HepG2 (cell line): Measurements from ENCODE around the gene SLC25A25. TPM values are rescaled to one million over a fixed set of nuclear protein-coding genes. Genes with fewer than 3 reads are reported as not detected.
A peak's percentile ranks its signal among the peaks of the same experiment; 100 is the strongest.

Experiments used
- CEBPB ChIP-seq: IDR thresholded peaks from 2 replicates; pipeline ENCODE4 v1.6.1; 2011; ENCODE audit warnings: low read depth, low read length, improper control_type of control experiment, borderline replicate concordance
- FOSL1 ChIP-seq: sonication (generic); formaldehyde crosslinking; IDR thresholded peaks from 2 replicates; pipeline ENCODE4 v1.9.0; 2021; ENCODE audit warnings: missing genetic modification reagents, borderline replicate concordance
- HOXA9 ChIP-seq: sonication (generic); formaldehyde crosslinking; IDR thresholded peaks from 2 replicates; pipeline ENCODE4 v1.8.1; 2022; ENCODE audit warnings: missing genetic modification reagents, mild to moderate bottlenecking, moderate library complexity, borderline replicate concordance
- NR2C2 ChIP-seq: sonication (generic); formaldehyde crosslinking; IDR thresholded peaks from 2 replicates; pipeline ENCODE4 v1.4.0; 2020; ENCODE audit warnings: missing genetic modification reagents, mild to moderate bottlenecking, moderate library complexity, borderline replicate concordance
- POLR2A ChIP-seq, 2 experiments: IDR thresholded peaks; 2 replicates each; pipeline ENCODE4 v1.6.1; 2011; ENCODE audit warnings: low read depth in 2 of 2, low read length in 2 of 2, mild to moderate bottlenecking in 1 of 2, moderate library complexity in 1 of 2; ENCODE audit not compliant: insufficient read depth in 1 of 2
- POLR2G ChIP-seq: fragments of 200-400 bp; formaldehyde crosslinking; IDR thresholded peaks from 2 replicates; pipeline ENCODE4 v1.6.1; 2018; ENCODE audit warnings: mild to moderate bottlenecking, low read depth, low read length, moderate library complexity
- PPARG ChIP-seq: conservative IDR thresholded peaks from 2 replicates; pipeline ENCODE4 v1.6.1; 2016; ENCODE audit warnings: missing biosample characterization, missing genetic modification reagents
- ZC3H13 ChIP-seq: sonication (generic); formaldehyde crosslinking; IDR thresholded peaks from 2 replicates; pipeline ENCODE4 v1.8.1; 2023; ENCODE audit warnings: mild to moderate bottlenecking, missing genetic modification reagents, moderate library complexity
- ZKSCAN1 ChIP-seq: fragments of 150-350 bp; IDR thresholded peaks from 2 replicates; pipeline ENCODE4 v1.6.1; 2014; ENCODE audit warnings: low read length
- ZNF432 ChIP-seq: sonication (generic); formaldehyde crosslinking; IDR thresholded peaks from 2 replicates; pipeline ENCODE4 v1.5.0; 2020; ENCODE audit warnings: missing genetic modification reagents, mild to moderate bottlenecking, borderline replicate concordance
- ZNF530 ChIP-seq: sonication (generic); formaldehyde crosslinking; IDR thresholded peaks from 2 replicates; pipeline ENCODE4 v1.5.0; 2020; ENCODE audit warnings: low read depth, mild to moderate bottlenecking, missing genetic modification reagents
- ZNF569 ChIP-seq: sonication (generic); formaldehyde crosslinking; IDR thresholded peaks from 2 replicates; pipeline ENCODE4 v1.5.0; 2020; ENCODE audit warnings: mild to moderate bottlenecking, missing genetic modification reagents, moderate library complexity, borderline replicate concordance
- ZNF570 ChIP-seq: sonication (generic); formaldehyde crosslinking; IDR thresholded peaks from 2 replicates; pipeline ENCODE4 v1.4.0; 2020; ENCODE audit warnings: mild to moderate bottlenecking, missing genetic modification reagents, borderline replicate concordance
- ZNF674 ChIP-seq: sonication (generic); formaldehyde crosslinking; IDR thresholded peaks from 2 replicates; pipeline ENCODE4 v1.5.0; 2020; ENCODE audit warnings: low read depth, mild to moderate bottlenecking, missing genetic modification reagents
- polyA plus RNA-seq, 8 experiments: library from polyadenylated mRNA; depleted of rRNA in 3 of 8; stranded (reverse) in 7 of 8; unstranded in 1 of 8; fragments of >200 nt; fragmentation: Illumina TruSeq in 4 of 8; extraction: Trizol in 4 of 8; gene quantifications; 2 replicates each; pipeline versions ENCODE4 v1.2.1 to v1.2.3, GENCODE V29; 2011 to 2016; ENCODE audit warnings: low read depth in 4 of 8, missing spikeins in 1 of 8, mixed read lengths in 1 of 8; ENCODE audit not compliant: insufficient read depth in 1 of 8
- total RNA-seq, 5 experiments: library from RNA; depleted of rRNA; stranded (reverse); fragments of >200 nt; fragmentation: Illumina TruSeq; extraction: Trizol; gene quantifications; 2 replicates each; pipeline ENCODE4 v1.2.3, GENCODE V29; 2016; ENCODE audit warnings: low read depth in 1 of 5
- TF ChIP-seq, protein P1 (sequence below): sonication (generic); formaldehyde crosslinking; IDR thresholded peaks from 2 replicates; pipeline ENCODE4 v1.9.0; 2021; ENCODE audit warnings: missing genetic modification reagents, borderline replicate concordance
- TF ChIP-seq, protein P2 (sequence below): IDR thresholded peaks from 2 replicates; pipeline ENCODE4 v1.6.1; 2016

SLC25A25 gene
- total and polyA plus RNA-seq, 2 of the 13 experiments (the other 11 are each of a cell fraction or from before 2014, with no cell fraction given): 10.5 to 24.8 TPM

GRCh38 chr9:128034821-128035652 lies 33.0 kb upstream of the SLC25A25 start (continued):
- TF ChIP-seq, protein P1, sequence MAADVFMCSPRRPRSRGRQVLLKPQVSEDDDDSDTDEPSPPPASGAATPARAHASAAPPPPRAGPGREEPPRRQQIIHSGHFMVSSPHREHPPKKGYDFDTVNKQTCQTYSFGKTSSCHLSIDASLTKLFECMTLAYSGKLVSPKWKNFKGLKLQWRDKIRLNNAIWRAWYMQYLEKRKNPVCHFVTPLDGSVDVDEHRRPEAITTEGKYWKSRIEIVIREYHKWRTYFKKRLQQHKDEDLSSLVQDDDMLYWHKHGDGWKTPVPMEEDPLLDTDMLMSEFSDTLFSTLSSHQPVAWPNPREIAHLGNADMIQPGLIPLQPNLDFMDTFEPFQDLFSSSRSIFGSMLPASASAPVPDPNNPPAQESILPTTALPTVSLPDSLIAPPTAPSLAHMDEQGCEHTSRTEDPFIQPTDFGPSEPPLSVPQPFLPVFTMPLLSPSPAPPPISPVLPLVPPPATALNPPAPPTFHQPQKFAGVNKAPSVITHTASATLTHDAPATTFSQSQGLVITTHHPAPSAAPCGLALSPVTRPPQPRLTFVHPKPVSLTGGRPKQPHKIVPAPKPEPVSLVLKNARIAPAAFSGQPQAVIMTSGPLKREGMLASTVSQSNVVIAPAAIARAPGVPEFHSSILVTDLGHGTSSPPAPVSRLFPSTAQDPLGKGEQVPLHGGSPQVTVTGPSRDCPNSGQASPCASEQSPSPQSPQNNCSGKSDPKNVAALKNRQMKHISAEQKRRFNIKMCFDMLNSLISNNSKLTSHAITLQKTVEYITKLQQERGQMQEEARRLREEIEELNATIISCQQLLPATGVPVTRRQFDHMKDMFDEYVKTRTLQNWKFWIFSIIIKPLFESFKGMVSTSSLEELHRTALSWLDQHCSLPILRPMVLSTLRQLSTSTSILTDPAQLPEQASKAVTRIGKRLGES: no peak
- TF ChIP-seq ZNF530 (CRISPR knock-in tag) (no peak), HOXA9 (CRISPR knock-in tag) (no peak), ZKSCAN1 (no peak), NR2C2 (no peak), POLR2G (no peak), ZNF674 (CRISPR knock-in tag) (no peak), ZC3H13 (CRISPR knock-in tag) (no peak), FOSL1 (CRISPR knock-in tag) (no peak), CEBPB (no peak), ZNF570 (CRISPR knock-in tag) (no peak), POLR2A (IDR thresholded peaks at IDR 0.05; ENCODE audit: insufficient read depth in 1 of 2, low read depth in 2 of 2, low read length in 2 of 2) (no peak), PPARG (CRISPR knock-in tag) (peak; percentile 37; the same call in 1 of the 2 replicates), ZNF432 (no peak), ZNF569 (CRISPR knock-in tag) (no peak)
- TF ChIP-seq, protein P2, sequence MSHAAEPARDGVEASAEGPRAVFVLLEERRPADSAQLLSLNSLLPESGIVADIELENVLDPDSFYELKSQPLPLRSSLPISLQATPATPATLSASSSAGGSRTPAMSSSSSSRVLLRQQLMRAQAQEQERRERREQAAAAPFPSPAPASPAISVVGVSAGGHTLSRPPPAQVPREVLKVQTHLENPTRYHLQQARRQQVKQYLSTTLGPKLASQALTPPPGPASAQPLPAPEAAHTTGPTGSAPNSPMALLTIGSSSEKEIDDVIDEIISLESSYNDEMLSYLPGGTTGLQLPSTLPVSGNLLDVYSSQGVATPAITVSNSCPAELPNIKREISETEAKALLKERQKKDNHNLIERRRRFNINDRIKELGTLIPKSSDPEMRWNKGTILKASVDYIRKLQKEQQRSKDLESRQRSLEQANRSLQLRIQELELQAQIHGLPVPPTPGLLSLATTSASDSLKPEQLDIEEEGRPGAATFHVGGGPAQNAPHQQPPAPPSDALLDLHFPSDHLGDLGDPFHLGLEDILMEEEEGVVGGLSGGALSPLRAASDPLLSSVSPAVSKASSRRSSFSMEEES (CRISPR knock-in tag): no peak
